Loucy (cell line): ENCODE data around the gene IGF2BP3.

Experiments
- H2AFZ ChIP-seq: fragments of 200-600 bp; sonication (generic); 2 replicates; pipeline ENCODE4 v1.6.0; 2016; ENCODE audit warnings: antibody characterized with exemption, mild to moderate bottlenecking, low read length, moderate library complexity
- H3F3A ChIP-seq: fragments of 200-600 bp; 2 replicates; pipeline ENCODE4 v1.6.0; 2016; ENCODE audit warnings: antibody characterized with exemption, low read depth, mild to moderate bottlenecking
- H3K27me3 ChIP-seq: fragments of 200-600 bp; sonication (generic); 2 replicates; pipeline ENCODE4 v1.6.1; 2014; ENCODE audit warnings: low read length, mild to moderate bottlenecking; ENCODE audit not compliant: insufficient read depth, poor library complexity, severe bottlenecking
- H3K36me3 ChIP-seq: fragments of 200-600 bp; sonication (generic); 2 replicates; pipeline ENCODE4 v1.6.1; 2016; ENCODE audit warnings: low read length; ENCODE audit not compliant: insufficient read depth
- H3K4me1 ChIP-seq: fragments of 200-600 bp; sonication (generic); 2 replicates; pipeline ENCODE4 v1.5.1; 2014; ENCODE audit warnings: low read length, mild to moderate bottlenecking; ENCODE audit not compliant: insufficient read depth, poor library complexity, severe bottlenecking
- H3K4me2 ChIP-seq: fragments of 200-600 bp; sonication (generic); 2 replicates; pipeline ENCODE4 v1.6.0; 2014; ENCODE audit warnings: antibody characterized with exemption, low read length, low read depth, mild to moderate bottlenecking; ENCODE audit not compliant: poor library complexity, severe bottlenecking
- H3K4me3 ChIP-seq: fragments of 200-600 bp; sonication (generic); 2 replicates; pipeline ENCODE4 v1.5.1; 2014; ENCODE audit warnings: low read length, mild to moderate bottlenecking, mixed read lengths; ENCODE audit not compliant: poor library complexity, severe bottlenecking
- H3K79me2 ChIP-seq: fragments of 200-600 bp; sonication (generic); 2 replicates; pipeline ENCODE4 v1.6.1; 2014; ENCODE audit warnings: low read length; ENCODE audit not compliant: insufficient read depth
- H3K9ac ChIP-seq: fragments of 200-600 bp; sonication (generic); 2 replicates; pipeline ENCODE4 v1.6.0; 2014; ENCODE audit warnings: mild to moderate bottlenecking, low read depth, low read length, moderate library complexity; ENCODE audit not compliant: poor library complexity, severe bottlenecking
- H3K9me2 ChIP-seq: fragments of 200-600 bp; sonication (generic); replicated peaks from 2 replicates; pipeline ENCODE4 v1.6.1; 2016; ENCODE audit warnings: low read depth, low read length, mixed read lengths
- H3K9me3 ChIP-seq: fragments of 200-600 bp; sonication (generic); 2 replicates; pipeline ENCODE4 v1.6.1; 2014; ENCODE audit warnings: mild to moderate bottlenecking, antibody characterized with exemption, low read length, low read depth; ENCODE audit not compliant: insufficient read depth
- H4K20me1 ChIP-seq: fragments of 200-600 bp; sonication (generic); 2 replicates; pipeline ENCODE4 v1.6.0; 2014; ENCODE audit warnings: antibody characterized with exemption, low read length, mild to moderate bottlenecking; ENCODE audit not compliant: insufficient read depth, poor library complexity, severe bottlenecking
- EZH2phosphoT487 ChIP-seq: fragments of 200-600 bp; IDR thresholded peaks from 2 replicates; pipeline ENCODE4 v1.6.1; 2018; ENCODE audit warnings: antibody characterized with exemption, mild to moderate bottlenecking, moderate library complexity, borderline replicate concordance
- TF ChIP-seq, protein P1 (sequence below): fragments of 200-600 bp; sonication (generic); conservative IDR thresholded peaks from 2 replicates; pipeline ENCODE4 v1.5.1; 2014; ENCODE audit warnings: mild to moderate bottlenecking, antibody characterized with exemption, low read length

IGF2BP3 gene

GRCh38 chr7:23275912-23276311 lies 194.4 kb downstream of the IGF2BP3 start:
- Histone ChIP-seq H2AFZ (no peak overlapping the region), H3F3A (no peaks in the 10 kb centered on the region), H3K4me1 (peaks cover 10% of the 10 kb centered on the region), H3K4me3 (no peak overlapping the region), H3K27me3 (no peaks in the 10 kb centered on the region), H3K9ac (no peak overlapping the region), H3K9me3 (no peaks in the 10 kb centered on the region), H3K4me2 (no peak overlapping the region), H4K20me1 (no peaks in the 10 kb centered on the region), H3K36me3 (no peaks in the 10 kb centered on the region), H3K79me2 (no peaks in the 10 kb centered on the region), H3K9me2 (no peaks in the 10 kb centered on the region)
- TF ChIP-seq EZH2phosphoT487, result no peak
- TF ChIP-seq, protein P1, sequence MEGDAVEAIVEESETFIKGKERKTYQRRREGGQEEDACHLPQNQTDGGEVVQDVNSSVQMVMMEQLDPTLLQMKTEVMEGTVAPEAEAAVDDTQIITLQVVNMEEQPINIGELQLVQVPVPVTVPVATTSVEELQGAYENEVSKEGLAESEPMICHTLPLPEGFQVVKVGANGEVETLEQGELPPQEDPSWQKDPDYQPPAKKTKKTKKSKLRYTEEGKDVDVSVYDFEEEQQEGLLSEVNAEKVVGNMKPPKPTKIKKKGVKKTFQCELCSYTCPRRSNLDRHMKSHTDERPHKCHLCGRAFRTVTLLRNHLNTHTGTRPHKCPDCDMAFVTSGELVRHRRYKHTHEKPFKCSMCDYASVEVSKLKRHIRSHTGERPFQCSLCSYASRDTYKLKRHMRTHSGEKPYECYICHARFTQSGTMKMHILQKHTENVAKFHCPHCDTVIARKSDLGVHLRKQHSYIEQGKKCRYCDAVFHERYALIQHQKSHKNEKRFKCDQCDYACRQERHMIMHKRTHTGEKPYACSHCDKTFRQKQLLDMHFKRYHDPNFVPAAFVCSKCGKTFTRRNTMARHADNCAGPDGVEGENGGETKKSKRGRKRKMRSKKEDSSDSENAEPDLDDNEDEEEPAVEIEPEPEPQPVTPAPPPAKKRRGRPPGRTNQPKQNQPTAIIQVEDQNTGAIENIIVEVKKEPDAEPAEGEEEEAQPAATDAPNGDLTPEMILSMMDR, result no peak

DNA sequence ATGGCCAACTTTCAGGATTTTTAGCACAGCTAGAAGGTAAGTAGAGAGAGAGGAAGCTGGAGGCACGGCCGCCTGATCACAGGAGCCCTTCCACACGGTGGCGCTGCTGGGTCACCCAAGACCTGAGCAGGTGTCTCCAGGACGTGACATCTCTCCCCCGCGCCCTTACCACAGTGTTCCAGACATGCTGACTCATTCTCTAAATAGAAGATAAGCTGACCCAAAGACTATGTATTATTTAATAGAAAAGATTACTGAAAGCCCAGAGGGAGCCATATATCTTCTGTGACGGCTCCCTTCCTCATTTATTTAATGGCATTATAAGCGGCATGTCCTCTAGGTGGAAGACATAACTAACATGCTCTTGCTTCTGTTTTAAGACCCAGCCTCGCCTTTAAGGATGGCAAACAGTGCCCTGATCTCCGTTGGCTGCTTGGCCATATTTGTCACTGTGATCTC lies 197.1 kb downstream of the IGF2BP3 start:
- no peaks in the 10 kb centered on the region for H3K9me2 ChIP-seq
- peaks cover 10% of the 10 kb centered on the region for H3K4me1 ChIP-seq
- peak overlapping the region; percentile 35 for H3K9ac ChIP-seq
- TF ChIP-seq, protein P1, result peak; percentile 82
- no peak for TF ChIP-seq EZH2phosphoT487
- H3K27me3 ChIP-seq, result no peaks in the 10 kb centered on the region
- H3K79me2 ChIP-seq, result no peaks in the 10 kb centered on the region
- H3K4me2 ChIP-seq, result peak overlapping the region; percentile 84
- H4K20me1 ChIP-seq, result no peaks in the 10 kb centered on the region
- no peaks in the 10 kb centered on the region for H3K36me3 ChIP-seq
- peak overlapping the region; percentile 99 for H2AFZ ChIP-seq
- peak overlapping the region; percentile 72 for H3K4me3 ChIP-seq
- no peaks in the 10 kb centered on the region for H3F3A ChIP-seq
- no peaks in the 10 kb centered on the region for H3K9me3 ChIP-seq

DNA sequence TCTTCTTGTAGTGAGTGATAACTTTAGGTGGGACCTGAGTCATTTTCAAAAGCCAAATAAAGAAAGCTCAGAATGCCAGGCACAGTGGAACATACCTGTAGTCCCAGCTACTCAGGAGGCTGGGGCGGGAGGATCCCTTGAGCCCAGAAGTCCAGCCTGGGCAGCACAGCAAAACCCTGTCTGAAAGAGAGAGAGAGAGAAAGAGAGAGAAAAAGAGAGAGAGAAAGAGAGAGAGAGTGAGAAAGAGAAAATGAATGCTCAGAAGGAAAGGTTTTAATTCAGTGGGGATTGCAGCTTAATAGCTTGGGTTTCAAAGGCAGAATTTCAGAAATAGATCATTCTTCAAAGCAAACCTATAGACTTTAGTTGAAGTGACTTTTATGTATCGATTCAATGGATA lies 198.0 kb downstream of the IGF2BP3 start:
- no peaks in the 10 kb centered on the region for H3K79me2 ChIP-seq
- peak overlapping the region; percentile 99 for H2AFZ ChIP-seq
- H3K36me3 ChIP-seq, result no peaks in the 10 kb centered on the region
- H3K4me1 ChIP-seq, result peaks cover 10% of the 10 kb centered on the region
- no peaks in the 10 kb centered on the region; the same call in 1 of the 2 replicates for H3K9me3 ChIP-seq
- H3K9me2 ChIP-seq, result no peaks in the 10 kb centered on the region
- H3F3A ChIP-seq, result no peaks in the 10 kb centered on the region
- H3K4me3 ChIP-seq, result no peak overlapping the region
- H3K27me3 ChIP-seq, result no peaks in the 10 kb centered on the region
- no peaks in the 10 kb centered on the region for H4K20me1 ChIP-seq
- TF ChIP-seq EZH2phosphoT487, result no peak
- TF ChIP-seq, protein P1, result no peak
- H3K9ac ChIP-seq, result no peak overlapping the region
- no peak overlapping the region for H3K4me2 ChIP-seq
